ENCODE data around the gene CENPC.
"Not testable (repeated sequence)": the region's sequence is repeated elsewhere in the genome, so short reads cannot be mapped to it uniquely, and the experiment has no call there.

The CENPC gene

DNA sequence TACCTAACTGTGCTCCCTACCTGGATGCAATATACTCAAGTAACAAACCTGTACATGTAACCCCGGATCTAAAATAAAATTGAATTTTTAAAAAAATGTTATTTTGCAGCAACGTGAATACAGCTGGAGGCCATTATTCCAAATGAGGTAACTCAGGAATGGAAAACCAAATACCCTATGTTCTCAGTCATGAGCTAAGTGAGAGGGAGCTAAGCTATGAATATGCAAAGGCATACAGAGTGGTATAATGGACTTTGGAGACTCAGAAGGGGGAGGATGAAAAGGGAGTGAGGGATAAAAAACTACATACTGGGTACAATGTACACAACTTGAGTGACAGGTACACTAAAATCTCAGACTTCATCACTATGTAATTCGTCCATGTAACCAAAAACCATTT lies 78.6 kb downstream of the CENPC start:
- DNase-seq, result no peak

DNA sequence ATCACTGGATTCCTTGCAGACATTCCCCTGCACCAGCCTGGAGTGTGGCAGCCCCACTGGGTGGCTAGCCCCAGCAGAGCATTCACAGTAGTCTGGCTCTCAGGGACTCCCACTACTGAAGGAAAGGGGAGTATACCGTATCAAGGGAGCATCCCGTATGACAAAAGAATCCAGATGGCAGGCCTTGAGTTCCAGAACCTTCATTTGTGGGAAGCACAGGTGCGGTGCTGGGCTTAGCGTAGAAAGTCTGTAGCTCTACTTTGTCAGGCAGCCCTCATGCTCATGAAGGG lies 79.6 kb downstream of the CENPC start:
- no peak for DNase-seq

DNA sequence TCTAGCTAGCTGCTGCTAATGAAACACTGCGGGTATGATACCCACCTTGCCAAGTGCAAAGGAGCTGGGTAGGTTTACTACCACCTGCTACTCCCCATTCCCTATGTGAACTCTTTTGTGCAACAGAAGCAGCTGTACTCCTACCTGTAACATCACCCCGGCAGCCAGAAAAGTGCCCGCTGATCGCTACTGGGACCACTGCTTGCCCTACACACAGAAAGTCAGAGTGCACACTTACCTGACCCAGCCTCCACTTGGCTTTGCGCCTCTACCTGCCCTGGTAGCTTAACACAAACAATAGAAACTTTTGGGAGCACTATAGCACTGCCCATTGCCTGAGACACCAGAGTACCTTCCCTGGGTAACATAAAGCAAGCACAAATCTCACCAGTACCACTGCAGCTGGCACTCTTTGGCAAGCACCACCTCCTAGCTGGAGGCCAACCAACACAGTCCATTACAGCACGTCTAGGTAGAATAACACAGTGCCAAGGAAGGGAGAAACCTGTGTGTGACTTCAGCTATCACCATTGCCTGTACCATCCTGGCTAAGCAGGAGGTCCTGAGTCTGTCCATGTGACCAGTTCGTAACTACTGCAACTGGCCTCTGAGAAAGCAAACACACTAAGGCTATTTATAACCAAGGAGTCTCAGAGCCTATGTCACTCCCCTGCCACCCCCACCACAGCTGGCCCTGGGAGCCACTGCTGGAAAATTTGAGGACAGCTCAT lies 80.1 kb downstream of the CENPC start:
- no peak for DNase-seq

DNA sequence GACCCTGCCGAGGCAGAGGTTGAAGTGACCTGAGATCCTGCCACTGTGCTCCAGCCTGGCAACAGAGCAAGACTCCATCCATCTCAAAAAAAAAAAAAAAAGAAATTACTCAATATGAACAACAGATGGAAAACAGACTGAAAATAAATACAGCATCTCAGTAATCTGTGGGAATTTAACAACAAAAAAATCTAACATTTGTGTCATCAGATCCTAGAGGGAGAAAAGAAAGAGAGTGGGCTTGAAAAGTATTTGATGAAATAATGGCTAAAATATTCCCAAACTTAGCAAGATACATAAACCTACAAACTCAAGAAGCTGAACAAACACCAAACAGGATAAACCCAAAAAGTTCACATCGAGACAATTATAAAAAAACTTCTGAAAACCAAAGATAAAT lies 84.7 kb downstream of the CENPC start:
- DNase-seq, result no peak

DNA sequence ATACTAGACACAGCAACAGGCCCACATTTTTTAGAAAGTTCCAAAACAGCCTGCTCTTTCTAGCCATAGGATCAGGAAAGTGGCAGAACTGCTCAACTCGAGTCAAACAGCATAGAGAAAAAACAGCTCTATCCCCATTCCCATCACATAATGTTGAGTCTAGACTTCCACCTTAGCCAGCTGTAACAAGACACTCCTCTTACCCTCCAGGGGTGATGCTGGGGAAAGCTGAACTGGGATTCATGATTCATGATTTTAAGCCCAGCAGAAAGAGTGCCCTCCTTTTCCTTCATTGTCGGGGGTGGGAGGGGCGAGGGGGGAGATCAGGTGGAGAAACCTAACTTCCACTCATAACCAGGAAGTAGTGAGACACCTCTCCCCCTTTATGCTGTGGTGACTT lies 86.1 kb downstream of the CENPC start:
- DNase-seq, result no peak

DNA sequence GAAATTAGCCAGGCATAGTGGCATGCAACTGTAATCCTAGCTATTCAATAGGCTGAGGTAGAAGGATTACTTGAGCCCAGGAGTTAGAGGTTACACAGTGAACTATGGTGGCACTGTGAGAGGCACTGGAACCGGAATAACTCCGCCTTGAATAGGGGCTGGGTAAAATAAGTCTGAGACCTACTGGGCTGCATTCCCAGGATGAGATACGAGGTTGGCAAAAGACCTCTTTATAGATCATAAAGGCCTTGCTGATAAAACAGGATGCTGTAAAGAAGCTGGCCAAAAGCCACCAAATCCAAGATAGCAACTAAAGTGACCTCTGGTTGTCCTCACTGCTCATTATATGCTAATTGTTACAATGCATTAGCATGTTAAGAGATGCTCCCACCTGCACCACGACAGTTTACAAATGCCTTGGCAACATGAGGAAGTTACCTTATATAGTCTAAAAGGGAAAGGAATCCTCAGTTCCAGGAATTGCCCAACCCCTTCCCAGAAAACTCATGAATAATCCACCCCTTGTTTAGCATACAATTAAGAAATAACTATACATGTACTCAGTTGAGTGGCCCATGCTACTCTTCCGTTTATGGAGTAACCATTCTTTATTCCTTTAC lies 88.6 kb downstream of the CENPC start:
- DNase-seq, result no peak

DNA sequence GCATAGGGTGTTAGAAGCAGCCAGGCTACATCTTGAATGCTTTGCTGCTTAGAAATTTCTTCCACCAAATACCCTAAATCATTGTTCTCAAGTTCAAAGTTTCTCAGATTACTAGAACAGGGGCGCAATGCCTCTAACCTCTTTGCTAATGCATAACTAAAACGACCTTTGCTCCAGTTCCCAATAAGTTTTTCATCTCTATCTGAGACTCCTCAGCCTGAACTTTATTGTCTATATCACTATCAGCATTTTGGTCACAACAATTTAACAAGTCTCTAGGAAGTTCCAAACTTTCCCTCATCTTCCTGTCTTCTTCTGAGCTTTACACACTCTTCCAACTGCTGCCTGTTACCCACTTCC lies 92.5 kb downstream of the CENPC start:
- DNase-seq, result not testable (repeated sequence)

DNA sequence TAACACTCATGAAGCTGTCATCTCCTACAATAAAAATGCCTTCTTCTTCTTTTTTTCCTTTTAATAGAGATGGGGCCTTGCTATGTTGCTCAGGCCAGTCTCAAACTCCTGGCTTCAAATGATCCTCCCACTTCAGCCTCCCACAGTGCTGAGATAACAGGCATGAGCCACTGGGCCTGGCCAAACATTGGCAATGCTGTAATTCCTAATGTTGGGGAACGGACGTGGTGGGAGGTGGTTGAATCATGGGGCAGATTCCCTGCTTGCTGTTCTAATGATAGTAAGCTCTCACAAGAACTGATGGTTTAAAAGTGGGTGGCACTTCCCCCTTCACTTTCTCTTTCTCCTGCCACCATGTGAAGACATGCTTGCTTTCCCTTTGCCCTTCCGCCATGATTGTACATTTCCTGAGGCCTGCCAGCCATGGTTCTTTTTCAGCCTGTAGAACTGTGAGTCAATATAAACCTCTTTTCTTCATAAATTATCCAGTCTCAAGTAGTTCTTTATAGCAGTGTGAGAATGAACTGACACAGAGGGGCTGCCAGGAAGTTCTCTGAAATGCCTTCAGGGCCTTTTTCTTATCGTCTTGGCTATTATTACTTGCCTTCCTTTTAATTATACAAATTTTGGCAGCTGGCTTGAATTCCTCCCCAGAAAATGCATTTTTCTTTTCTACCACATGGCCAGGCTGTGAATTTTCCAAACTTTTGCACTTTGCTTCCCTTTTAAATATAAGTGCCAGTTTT lies 93.0 kb downstream of the CENPC start:
- no peak for DNase-seq

DNA sequence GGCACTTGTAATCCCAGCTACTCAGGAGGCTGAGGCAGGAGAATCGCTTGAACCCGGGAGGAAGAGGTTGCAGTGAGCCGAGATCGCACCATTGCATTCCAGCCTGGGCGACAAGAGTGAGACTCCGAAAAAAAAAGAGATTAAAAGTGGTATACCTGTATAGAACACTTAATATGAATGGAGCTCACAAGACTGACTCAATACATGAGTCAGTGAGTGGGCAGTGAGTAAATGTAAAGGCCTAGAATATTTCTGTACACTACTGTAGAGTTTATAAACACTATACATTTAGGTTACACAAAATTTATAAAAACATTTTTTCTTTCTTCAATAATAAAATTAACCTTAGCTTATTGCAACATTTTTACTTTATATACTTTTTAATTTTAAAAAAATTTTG lies 93.8 kb downstream of the CENPC start:
- DNase-seq, result no peak

DNA sequence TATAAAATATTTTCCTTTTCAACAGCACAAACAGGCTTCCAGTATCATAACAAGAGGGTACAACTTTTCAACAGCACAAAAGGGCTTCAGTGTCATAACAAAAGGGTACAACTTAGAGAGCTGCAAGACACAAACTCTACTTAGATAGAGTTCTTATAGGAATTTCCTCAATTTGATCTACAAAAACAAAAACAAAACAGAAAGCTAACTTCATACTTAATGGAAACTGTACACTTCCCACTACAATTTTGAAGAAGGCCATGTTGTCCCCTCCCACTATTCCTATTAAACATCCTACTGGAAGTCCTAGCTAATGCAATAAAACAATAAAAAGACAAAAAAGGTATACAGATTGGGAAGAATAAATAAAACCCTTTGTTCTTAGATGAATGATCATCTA lies 96.7 kb downstream of the CENPC start:
- DNase-seq, result no peak

DNA sequence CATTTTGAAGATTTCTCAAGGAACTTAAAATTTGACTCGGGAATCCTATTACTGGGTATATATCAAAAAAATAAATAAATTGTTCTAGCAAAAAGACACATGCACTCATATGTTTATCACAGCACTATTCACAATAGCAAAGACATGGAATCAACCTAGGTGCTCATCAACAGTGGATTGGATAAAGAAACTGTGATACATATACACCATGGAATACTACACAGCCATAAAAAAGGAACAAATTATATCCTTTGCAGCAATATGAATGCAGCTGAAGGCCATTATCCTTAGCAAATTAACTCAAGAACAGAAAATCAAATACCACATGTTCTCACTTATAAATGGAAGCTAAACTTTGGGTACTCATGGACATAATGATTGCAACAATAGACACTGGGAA lies 97.4 kb downstream of the CENPC start:
- no peak for DNase-seq

DNA sequence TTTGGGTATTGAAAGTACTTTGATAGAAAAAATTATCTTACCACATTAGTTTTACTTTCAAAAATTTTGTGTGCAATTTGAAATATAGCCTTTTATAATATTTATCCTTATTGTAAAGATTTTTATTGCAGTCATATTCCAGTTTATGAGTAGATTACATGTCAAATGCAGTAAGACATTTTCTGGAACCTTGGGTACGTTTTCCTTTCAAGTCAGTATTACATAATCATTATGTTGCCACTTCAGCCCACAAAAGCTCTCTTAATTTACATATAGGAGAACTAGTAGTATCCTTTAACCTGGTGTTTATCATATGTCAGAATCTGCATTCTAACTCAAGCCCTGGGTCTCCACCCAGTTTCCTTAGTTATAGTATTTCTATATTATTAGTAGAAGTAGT lies 98.5 kb downstream of the CENPC start:
- no peak for DNase-seq

DNA sequence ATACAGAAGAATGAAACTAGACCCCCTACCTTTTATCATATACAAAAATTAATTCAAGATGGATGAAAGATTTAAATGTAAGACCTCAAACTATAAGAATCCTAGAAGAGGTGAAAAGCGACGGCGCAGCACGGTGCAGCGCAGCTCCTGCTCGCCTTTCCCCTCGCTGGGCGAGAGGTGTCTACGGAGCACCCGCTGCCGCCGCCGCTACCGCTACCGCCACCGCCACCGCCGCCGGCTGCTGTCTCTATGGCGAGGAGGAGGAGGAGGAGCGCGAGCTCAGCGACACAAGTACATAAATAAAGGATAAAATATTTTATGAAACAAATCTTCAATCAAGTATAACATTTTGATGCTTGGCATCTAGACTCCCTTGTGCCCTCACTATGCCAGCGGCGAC lies 99.4 kb downstream of the CENPC start:
- DNase-seq, result not testable (repeated sequence)

DNA sequence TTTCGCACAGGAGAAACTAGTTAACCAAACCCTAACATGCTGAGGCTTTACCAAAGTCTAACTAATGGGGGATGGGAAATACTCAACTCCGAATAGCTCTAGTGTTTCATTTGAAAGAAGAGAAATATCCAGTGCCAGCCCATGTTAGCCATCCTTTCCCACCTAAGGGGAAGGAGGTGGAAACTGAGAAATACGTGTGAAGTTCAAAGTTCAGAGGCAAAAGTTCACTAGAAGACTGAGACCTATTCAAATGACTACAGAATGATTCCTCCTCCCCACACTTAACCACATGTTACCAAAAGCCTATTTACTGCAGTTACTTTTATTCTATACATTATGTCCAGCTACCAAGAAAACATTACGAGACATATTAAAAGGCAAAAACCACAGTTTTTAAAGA lies 106.3 kb downstream of the CENPC start:
- DNase-seq, result no peak

DNA sequence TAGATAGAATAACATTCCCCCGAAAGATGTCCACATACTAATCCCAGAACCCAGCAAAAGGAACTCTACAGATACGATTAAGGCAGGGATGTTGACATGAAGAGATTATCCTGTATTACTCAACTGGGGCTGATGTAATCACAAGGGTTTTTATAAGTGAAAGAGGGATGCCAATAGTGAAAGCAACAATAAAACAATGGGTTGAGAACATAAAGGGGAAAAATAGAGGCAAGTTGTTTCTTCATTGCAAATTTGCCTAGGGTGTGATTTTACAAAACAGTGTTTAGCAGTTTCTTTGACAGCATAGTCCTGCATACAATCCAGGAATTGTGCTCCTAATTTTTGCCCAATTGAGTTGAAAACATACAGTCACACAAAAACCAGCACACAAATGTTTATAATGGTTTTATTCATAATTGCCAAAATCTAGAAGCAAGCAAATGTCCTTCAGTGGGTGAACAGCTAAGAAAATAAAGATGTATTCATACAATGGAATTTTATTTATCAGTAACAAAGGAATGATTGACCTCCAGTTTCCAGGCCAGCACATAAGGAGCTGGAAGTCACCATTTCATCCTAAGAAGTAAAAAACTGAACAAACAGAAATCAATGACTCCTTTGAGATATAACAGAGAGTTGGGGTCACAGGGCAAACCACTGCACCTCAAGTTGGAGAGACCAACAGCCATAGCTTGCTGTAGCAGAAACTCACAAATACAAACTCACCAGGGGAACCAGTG lies 107.2 kb downstream of the CENPC start:
- DNase-seq, result no peak

DNA sequence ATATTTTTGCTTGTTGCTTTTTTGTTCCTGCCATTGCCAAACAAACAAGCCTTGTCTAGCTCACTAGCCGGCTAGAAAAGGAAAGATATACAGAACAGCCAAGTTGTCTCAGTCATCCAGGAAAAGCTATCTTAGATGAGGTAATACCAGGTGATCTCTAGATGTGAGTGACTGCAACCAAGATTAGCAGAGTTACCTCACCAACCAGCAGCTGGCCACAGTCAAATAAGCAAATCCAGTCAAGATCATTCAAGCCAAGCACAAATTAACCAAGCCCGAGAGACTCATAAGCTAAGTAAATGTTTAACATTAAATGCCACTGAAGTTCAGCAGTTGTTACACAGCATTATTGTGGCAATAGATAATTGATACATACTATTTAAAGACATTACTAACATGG lies 108.6 kb downstream of the CENPC start:
- DNase-seq, result no peak

DNA sequence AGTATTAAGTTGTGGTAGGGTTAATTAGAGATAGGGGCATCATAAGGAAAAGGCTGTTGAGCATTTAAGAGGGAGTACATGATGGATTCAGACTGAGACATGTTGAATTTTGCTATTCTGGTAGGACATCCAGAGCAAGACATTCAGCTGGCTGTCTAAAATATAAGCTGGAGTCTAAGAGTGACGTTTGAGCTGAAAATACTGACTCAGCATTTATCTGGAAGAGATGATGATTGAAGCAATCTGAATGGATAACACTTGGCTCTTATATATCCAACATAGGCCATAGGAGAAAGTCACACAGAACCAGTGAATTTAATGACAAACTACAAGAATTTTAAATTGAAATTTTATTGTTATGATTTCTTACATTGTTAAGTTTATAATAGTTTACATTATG lies 114.3 kb downstream of the CENPC start:
- no peak for DNase-seq

DNA sequence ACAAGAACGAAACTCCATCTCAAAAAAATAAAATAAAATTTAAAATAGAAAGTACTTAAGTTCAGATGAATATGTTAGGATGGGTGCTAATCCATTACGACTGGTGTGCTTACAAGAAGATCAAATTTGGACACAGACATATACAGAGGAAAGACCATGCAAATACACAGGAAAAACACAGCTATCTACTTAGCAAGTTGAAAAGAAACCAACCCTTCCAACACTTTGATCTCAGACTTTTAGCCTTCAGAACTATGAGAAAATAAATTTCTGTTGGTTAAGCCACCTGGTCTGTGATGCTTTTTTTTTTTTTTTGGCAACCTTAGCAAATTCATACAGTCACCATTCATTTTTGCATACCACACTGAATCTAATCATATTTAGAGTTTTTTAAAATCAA lies 116.5 kb downstream of the CENPC start:
- no peak for DNase-seq

All from stimulated activated naive CD4-positive, alpha-beta T cell treated with Interleukin-2 at 50 U/mL for 16 hours (primary cell).